OCI-LY3 (cell line): ENCODE measurements around the gene RBPJL.

Experiments used
- H2AFZ ChIP-seq: fragments of 200-600, 300-600 bp; shearing (Covaris generic); 2 replicates; pipeline ENCODE4 v1.6.0; 2014; ENCODE audit warnings: antibody characterized with exemption, low read depth, low read length
- H3K27ac ChIP-seq: fragments of 200-600, 300-600 bp; sonication (generic); 2 replicates; pipeline ENCODE4 v1.5.1; 2014; ENCODE audit warnings: mild to moderate bottlenecking, low read length, moderate library complexity, mixed read lengths
- H3K27me3 ChIP-seq: fragments of 200-600, 300-600 bp; sonication (generic); 2 replicates; pipeline ENCODE4 v1.6.1; 2014; ENCODE audit warnings: low read depth, low read length, mixed read lengths
- H3K36me3 ChIP-seq: fragments of 200-600, 300-600 bp; sonication (generic); replicated peaks from 2 replicates; pipeline ENCODE3; 2014; ENCODE audit warnings: low read depth, low read length, mixed read lengths
- H3K4me1 ChIP-seq: fragments of 300-600, 200-600 bp; sonication (generic); 2 replicates; pipeline ENCODE4 v1.6.1; 2014; ENCODE audit warnings: low read length, mixed read lengths
- H3K4me2 ChIP-seq: fragments of 200-600, 300-600 bp; sonication (generic); 2 replicates; pipeline ENCODE4 v1.6.1; 2014; ENCODE audit warnings: low read length, mixed read lengths
- H3K4me3 ChIP-seq: fragments of 300-600, 200-600 bp; sonication (generic); 2 replicates; pipeline ENCODE4 v1.5.1; 2014; ENCODE audit warnings: antibody characterized with exemption, mild to moderate bottlenecking, low read length, moderate library complexity
- H3K79me2 ChIP-seq: fragments of 300-600, 200-600 bp; shearing (Covaris generic); 2 replicates; pipeline ENCODE4 v1.6.1; 2014; ENCODE audit warnings: mild to moderate bottlenecking, low read length, mixed read lengths
- H3K9ac ChIP-seq: fragments of 300-600, 200-600 bp; shearing (Covaris generic); 2 replicates; pipeline ENCODE4 v1.6.0; 2014; ENCODE audit warnings: mild to moderate bottlenecking, low read length, moderate library complexity
- H3K9me3 ChIP-seq: fragments of 200-600, 300-600 bp; shearing (Covaris generic); 2 replicates; pipeline ENCODE4 v1.6.1; 2014; ENCODE audit warnings: low read length, mixed read lengths; ENCODE audit not compliant: insufficient read depth
- H4K20me1 ChIP-seq: fragments of 200-600, 300-600 bp; sonication (generic); 2 replicates; pipeline ENCODE4 v1.6.1; 2016; ENCODE audit warnings: low read length, mixed read lengths; ENCODE audit not compliant: insufficient read depth
- EZH2phosphoT487 ChIP-seq: fragments of 200-600 bp; shearing (Covaris generic); IDR thresholded peaks from 2 replicates; pipeline ENCODE4 v1.6.1; 2018; ENCODE audit warnings: antibody characterized with exemption, mixed run types, low read depth
- TF ChIP-seq, protein P1 (sequence below): fragments of 200-600, 300-600 bp; sonication (generic); IDR thresholded peaks from 2 replicates; pipeline ENCODE4 v1.5.1; 2014; ENCODE audit warnings: antibody characterized with exemption, low read length, low read depth

RBPJL gene

DNA sequence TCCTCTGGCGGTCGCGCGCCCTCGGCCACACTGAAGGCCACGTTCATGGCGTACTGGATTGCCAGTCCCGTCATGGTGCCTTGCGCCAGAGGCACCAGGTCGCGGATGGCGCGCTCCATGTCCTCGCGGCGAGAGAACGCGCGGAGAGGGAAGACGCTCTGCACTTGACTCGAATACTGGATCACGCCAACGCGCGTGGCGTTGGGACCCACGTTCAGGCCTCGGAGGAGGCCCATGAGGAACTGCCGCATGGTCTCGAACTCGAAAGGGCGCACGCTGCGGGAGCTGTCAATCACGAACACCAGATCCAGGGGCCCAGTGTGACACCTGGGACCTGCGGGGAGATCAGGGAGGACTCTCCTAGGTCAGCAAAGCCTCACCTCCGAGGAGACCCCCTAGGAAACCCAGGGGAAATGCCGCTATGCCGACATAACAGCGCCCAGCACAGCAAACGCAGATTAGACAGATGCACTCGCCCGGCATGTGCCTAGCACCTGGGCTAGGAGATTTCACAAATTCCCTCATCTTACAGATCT lies 2.1 kb upstream of the RBPJL start:
- no peak overlapping the region for H2AFZ ChIP-seq
- H4K20me1 ChIP-seq, result no peaks in the 10 kb centered on the region
- no peak overlapping the region for H3K4me2 ChIP-seq
- H3K9me3 ChIP-seq, result no peaks in the 10 kb centered on the region
- no peaks in the 10 kb centered on the region for H3K79me2 ChIP-seq
- no peak overlapping the region for H3K4me3 ChIP-seq
- no peak overlapping the region for H3K9ac ChIP-seq
- peaks cover 14% of the 10 kb centered on the region for H3K4me1 ChIP-seq
- H3K36me3 ChIP-seq, result no peaks in the 10 kb centered on the region
- H3K27ac ChIP-seq, result no peak overlapping the region
- no peaks in the 10 kb centered on the region for H3K27me3 ChIP-seq
- TF ChIP-seq EZH2phosphoT487, result no peak
- TF ChIP-seq, protein P1, sequence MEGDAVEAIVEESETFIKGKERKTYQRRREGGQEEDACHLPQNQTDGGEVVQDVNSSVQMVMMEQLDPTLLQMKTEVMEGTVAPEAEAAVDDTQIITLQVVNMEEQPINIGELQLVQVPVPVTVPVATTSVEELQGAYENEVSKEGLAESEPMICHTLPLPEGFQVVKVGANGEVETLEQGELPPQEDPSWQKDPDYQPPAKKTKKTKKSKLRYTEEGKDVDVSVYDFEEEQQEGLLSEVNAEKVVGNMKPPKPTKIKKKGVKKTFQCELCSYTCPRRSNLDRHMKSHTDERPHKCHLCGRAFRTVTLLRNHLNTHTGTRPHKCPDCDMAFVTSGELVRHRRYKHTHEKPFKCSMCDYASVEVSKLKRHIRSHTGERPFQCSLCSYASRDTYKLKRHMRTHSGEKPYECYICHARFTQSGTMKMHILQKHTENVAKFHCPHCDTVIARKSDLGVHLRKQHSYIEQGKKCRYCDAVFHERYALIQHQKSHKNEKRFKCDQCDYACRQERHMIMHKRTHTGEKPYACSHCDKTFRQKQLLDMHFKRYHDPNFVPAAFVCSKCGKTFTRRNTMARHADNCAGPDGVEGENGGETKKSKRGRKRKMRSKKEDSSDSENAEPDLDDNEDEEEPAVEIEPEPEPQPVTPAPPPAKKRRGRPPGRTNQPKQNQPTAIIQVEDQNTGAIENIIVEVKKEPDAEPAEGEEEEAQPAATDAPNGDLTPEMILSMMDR, result no peak

DNA sequence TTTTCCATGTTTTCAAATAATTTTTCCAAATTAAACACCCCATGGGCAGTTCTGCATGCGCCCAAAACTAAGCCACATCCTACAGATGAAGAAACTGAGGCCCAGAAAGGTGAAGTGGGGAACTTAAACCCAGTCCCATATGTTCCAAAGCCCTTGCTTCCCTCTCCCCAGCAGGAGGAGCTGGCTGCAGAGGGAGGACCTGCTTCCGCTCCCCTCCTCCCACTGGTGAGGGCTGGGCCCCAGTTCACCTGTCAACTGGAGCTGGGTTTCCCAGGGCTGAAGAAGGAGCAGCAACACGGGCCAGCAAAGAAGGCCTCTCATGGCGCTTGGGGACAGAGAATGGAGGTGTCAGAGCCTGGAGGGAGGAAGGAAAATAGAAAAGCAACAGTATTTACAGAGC lies 1.4 kb upstream of the RBPJL start:
- no peaks in the 10 kb centered on the region for H4K20me1 ChIP-seq
- H3K79me2 ChIP-seq, result no peaks in the 10 kb centered on the region

DNA sequence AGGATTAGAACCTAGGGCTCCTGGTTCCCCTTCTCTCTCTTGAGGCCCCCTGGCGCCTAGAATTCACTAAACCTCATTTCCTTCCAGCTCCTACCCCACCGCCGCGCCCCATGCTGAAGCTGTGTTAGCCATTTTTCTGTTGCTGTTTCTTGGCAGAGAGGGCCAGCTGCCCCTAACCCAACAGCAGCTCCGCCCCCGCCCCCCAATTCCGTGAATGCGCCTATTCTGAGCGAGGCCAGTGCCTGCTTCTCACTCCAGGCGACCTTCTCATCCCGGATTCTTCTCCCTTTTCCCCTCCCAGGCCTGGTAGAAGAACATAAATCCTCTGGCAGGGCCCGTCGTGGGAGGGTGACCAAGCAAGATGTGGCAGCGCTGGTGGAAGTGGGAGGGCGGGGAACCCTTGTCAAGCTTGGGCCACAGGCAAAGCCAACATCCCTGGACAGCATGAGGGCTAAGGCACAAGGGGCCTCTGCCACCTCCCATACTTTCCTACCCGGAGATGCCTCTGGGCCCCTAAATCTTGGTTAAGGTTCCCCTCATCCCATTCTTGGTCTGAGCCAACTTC lies 518 bp downstream of the RBPJL start:
- no peak overlapping the region for H2AFZ ChIP-seq
- H4K20me1 ChIP-seq, result no peaks in the 10 kb centered on the region
- no peak overlapping the region for H3K4me2 ChIP-seq
- no peaks in the 10 kb centered on the region for H3K79me2 ChIP-seq
- TF ChIP-seq, protein P1, result no peak
- TF ChIP-seq EZH2phosphoT487, result no peak
- no peaks in the 10 kb centered on the region for H3K9me3 ChIP-seq
- H3K4me1 ChIP-seq, result peaks cover 5% of the 10 kb centered on the region
- no peaks in the 10 kb centered on the region for H3K36me3 ChIP-seq
- no peak overlapping the region for H3K27ac ChIP-seq
- no peak overlapping the region for H3K4me3 ChIP-seq
- H3K27me3 ChIP-seq, result no peaks in the 10 kb centered on the region
- H3K9ac ChIP-seq, result no peak overlapping the region

More for the DNA sequence above, 1.4 kb upstream of the RBPJL start:
- Histone ChIP-seq H3K9ac (no peak overlapping the region), H2AFZ (no peak overlapping the region), H3K9me3 (no peaks in the 10 kb centered on the region), H3K27ac (no peak overlapping the region), H3K4me1 (peaks cover 14% of the 10 kb centered on the region), H3K4me2 (no peak overlapping the region), H3K27me3 (no peaks in the 10 kb centered on the region), H3K4me3 (no peak overlapping the region), H3K36me3 (no peaks in the 10 kb centered on the region)
- TF ChIP-seq EZH2phosphoT487, result no peak
- TF ChIP-seq, protein P1, result no peak

DNA sequence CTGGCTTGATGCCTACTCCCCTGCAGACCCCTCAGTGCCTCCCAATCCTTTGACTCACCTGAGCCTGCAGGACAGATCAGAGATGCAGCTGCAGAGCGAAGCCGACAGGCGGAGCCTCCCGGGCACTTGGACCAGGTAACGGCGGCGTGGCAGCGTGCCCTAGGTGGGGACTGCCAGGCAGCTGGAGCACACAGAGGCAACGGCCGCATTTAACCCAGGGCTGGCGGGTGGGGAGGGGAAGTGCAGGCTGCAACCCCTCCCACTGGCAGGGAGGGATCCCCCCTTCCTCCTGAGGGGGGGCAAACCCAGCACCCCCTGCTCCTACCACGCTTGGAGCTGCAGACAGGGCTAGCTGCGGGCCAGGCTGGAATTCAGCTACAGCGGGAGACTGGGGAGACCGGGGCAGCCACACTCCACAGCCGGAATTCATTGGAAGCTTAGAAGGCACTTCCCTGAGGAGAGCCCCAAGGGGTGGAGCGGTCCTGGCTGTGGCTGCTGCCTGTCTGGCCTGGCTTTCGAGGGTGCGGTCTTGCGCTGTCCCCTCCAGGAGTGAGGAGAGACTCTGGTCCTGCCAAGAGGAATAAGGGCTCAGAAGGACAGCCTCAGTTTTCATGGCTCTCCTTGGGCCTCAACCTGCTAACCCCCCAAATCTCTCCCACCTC lies 1.6 kb downstream of the RBPJL start, which contains the start of gene MATN4:
TSS of gene MATN4 (minus strand) at position 183 of the 662 bp plus-strand sequence. CDS start 2,717 bp downstream, outside the sequence.
- Histone ChIP-seq H3K36me3 (no peaks in the 10 kb centered on the region), H3K9ac (no peak within 1 kb of the TSS), H3K4me2 (no peak within 1 kb of the TSS), H3K9me3 (no peaks in the 10 kb centered on the region), H3K27me3 (no peaks in the 10 kb centered on the region), H2AFZ (no peak within 1 kb of the TSS), H3K4me1 (peaks cover 2% of the 10 kb centered on the region; the same call in 1 of the 2 replicates), H4K20me1 (no peaks in the 10 kb centered on the region), H3K79me2 (no peaks in the 10 kb centered on the region), H3K27ac (no peak within 1 kb of the TSS), H3K4me3 (no peak within 1 kb of the TSS)
- TF ChIP-seq, protein P1, result no peak
- TF ChIP-seq EZH2phosphoT487, result no peak
